ENCODE data around the gene PTGER1. TPM values are rescaled to one million over a fixed set of nuclear protein-coding genes. Genes with fewer than 3 reads are reported as not detected.

The PTGER1 gene
- total and polyA plus RNA-seq, 2 of the 4 experiments (the other 2 are of a cell fraction) = 0.54 to 0.60 TPM

DNA sequence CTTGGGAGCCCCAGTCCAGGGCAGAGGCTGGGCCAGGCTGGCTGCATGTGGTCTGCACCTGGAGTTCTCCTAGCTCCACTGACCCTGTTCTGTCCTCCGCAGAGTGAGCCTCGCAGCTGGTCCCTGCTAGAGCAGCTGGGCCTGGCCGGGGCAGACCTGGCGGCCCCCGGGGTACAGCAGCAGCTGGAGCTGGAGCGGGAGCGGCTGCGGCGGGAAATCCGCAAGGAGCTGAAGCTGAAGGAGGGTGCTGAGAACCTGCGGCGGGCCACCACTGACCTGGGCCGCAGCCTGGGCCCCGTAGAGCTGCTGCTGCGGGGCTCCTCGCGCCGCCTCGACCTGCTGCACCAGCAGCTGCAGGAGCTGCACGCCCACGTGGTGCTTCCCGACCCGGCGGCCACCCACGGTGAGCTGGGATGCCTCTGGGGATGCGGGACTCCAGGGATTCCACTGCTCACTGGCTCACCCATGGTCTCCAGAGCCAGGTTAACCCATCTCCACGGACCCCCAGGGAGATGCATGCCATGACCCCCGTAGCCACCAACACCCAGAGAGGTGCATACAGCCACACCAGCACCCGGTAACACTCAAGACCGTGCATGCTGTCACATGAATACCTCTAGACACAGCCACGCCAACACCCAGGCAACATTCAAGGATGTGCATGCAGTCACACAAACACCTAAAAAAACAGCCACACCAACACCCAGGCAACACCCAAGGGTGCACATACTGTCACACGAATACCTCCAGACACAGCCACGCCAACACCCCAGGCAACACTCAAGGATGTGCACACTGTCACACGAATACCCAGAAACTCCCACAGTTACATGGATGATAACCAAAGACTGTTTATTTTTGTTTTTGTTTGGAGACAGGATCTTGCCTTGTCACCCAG lies 33.9 kb downstream of the PTGER1 start:
- ChIA-PET CTCF (no interaction called here), POLR2A (ENCODE audit: unreplicated experiment) (no interaction called here)
- H2AK5ac ChIP-seq (ENCODE audit: low read depth, low read length) = no peak overlapping the region
- intact Hi-C loops (cut with micrococcal nuclease) = no loop called here
- H2BK120ac ChIP-seq (ENCODE audit: low read depth, low read length) = no peak overlapping the region
- peaks cover 2% of the 10 kb centered on the region; the same call in 1 of the 2 replicates for H3K4me1 ChIP-seq (ENCODE audit: control insufficient read depth, insufficient read depth, low read length)
- in situ Hi-C loops (cut with MboI; ENCODE audit: low sequenced_read_pairs) = no loop called here
- DNase-seq = no peak
- no peak overlapping the region for H2AFZ ChIP-seq (replicated peaks; ENCODE audit: low read length, poor library complexity)
- H2BK20ac ChIP-seq (ENCODE audit: low read depth, low read length) = no peak overlapping the region
- dilution Hi-C loops (cut with HindIII; ENCODE audit: low sequenced_read_pairs, unreplicated experiment) = no loop called here
- no peak overlapping the region for H3K9ac ChIP-seq (ENCODE audit: low read depth, low read length)
- peaks cover 25% of the 10 kb centered on the region for H4K20me1 ChIP-seq (ENCODE audit: insufficient read depth, low read length)
- H3K4me2 ChIP-seq (ENCODE audit: low read depth, low read length) = no peak overlapping the region
- H3K27me3 ChIP-seq (ENCODE audit: control insufficient read depth, insufficient read depth, low read length) = no peaks in the 10 kb centered on the region
- TF ChIP-seq MAFK (IDR thresholded peaks at IDR 0.05; ENCODE audit: low read depth, low read length) = no peak
- no peak for TF ChIP-seq MXI1 (IDR thresholded peaks at IDR 0.05; ENCODE audit: borderline replicate concordance, low read depth, low read length)
- no peak for TF ChIP-seq MAZ (IDR thresholded peaks at IDR 0.05; ENCODE audit: borderline replicate concordance, low read depth, low read length)
- TF ChIP-seq RAD21 (IDR thresholded peaks at IDR 0.05; ENCODE audit: low read length) = no peak
- TF ChIP-seq CEBPB (IDR thresholded peaks at IDR 0.05; ENCODE audit: low read depth, low read length) = no peak
- H3K27ac ChIP-seq (ENCODE audit: insufficient read depth, low read length) = no peak overlapping the region
- H2BK15ac ChIP-seq (ENCODE audit: low read depth, low read length) = no peak overlapping the region
- H2AK9ac ChIP-seq (replicated peaks; ENCODE audit: low read depth, low read length, poor library complexity) = no peak overlapping the region
- WGBS, 2 experiments (ENCODE audit: extremely low coverage in 2 of 2, insufficient read length in 1 of 2) = 90% methylated on average over 23 of the region's 34 CpGs; no CpG with 5 or more reads in 1 of the 2 experiments
- H3K14ac ChIP-seq (replicated peaks; ENCODE audit: low read depth, low read length) = no peak overlapping the region
- H3K9me1 ChIP-seq (ENCODE audit: insufficient read depth, low read length) = peaks cover 28% of the 10 kb centered on the region
- no peak overlapping the region for H4K91ac ChIP-seq (ENCODE audit: insufficient read depth, low read depth, low read length)
- H3K4me3 ChIP-seq (ENCODE audit: insufficient read depth, low read depth, low read length) = no peak overlapping the region
- H3K36me3 ChIP-seq (ENCODE audit: control insufficient read depth, insufficient read depth, low read length) = peaks cover 43% of the 10 kb centered on the region
- BruUV-seq (replicated peaks) = no TSS peak
- H3K18ac ChIP-seq (ENCODE audit: low read depth, low read length) = no peak overlapping the region
- H4K5ac ChIP-seq (ENCODE audit: low read depth, low read length) = no peak overlapping the region
- no peak overlapping the region for H3K4ac ChIP-seq (ENCODE audit: low read depth, low read length)
- H3K79me1 ChIP-seq (ENCODE audit: low read depth in 1 of 2, low read length in 2 of 2) = peaks cover 10 to 66% of the 10 kb centered on the region in 2 experiments
- no peak overlapping the region for H2BK5ac ChIP-seq (ENCODE audit: low read depth, low read length, poor library complexity, severe bottlenecking)
- H3K9me3 ChIP-seq (ENCODE audit: control insufficient read depth, insufficient read depth, low read length) = no peaks in the 10 kb centered on the region
- no peak overlapping the region for H4K8ac ChIP-seq (ENCODE audit: low read depth in 2 of 2, low read length in 2 of 2)
- no peak overlapping the region for H3K23ac ChIP-seq (ENCODE audit: low read depth, low read length)
- no peak for ATAC-seq (ENCODE audit: low read depth)
- H3K56ac ChIP-seq (ENCODE audit: extremely low read depth, insufficient read depth, low read length) = no peak overlapping the region
